Measurements from ENCODE around the gene NME3.

The NME3 gene

GRCh38 chr16:1780677-1781072, 9.3 kb upstream of the NME3 start:
- TF ChIP-seq, protein P1, sequence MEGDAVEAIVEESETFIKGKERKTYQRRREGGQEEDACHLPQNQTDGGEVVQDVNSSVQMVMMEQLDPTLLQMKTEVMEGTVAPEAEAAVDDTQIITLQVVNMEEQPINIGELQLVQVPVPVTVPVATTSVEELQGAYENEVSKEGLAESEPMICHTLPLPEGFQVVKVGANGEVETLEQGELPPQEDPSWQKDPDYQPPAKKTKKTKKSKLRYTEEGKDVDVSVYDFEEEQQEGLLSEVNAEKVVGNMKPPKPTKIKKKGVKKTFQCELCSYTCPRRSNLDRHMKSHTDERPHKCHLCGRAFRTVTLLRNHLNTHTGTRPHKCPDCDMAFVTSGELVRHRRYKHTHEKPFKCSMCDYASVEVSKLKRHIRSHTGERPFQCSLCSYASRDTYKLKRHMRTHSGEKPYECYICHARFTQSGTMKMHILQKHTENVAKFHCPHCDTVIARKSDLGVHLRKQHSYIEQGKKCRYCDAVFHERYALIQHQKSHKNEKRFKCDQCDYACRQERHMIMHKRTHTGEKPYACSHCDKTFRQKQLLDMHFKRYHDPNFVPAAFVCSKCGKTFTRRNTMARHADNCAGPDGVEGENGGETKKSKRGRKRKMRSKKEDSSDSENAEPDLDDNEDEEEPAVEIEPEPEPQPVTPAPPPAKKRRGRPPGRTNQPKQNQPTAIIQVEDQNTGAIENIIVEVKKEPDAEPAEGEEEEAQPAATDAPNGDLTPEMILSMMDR (IDR thresholded peaks at IDR 0.05; ENCODE audit: low read depth, low read length, missing control alignments): no peak
- H3K27me3 ChIP-seq (replicated peaks): no peaks in the 10 kb centered on the region
- no peak overlapping the region for H3K27ac ChIP-seq
- DNase-seq: no peak
- H3K4me3 ChIP-seq (ENCODE audit: low read depth, low read length): no peak overlapping the region
- in situ Hi-C loops (cut with HindIII; ENCODE audit: low pct_ligation_motif_present, low sequenced_read_pairs): no loop called here
- peaks cover 31% of the 10 kb centered on the region for H3K36me3 ChIP-seq (replicated peaks)

DNA sequence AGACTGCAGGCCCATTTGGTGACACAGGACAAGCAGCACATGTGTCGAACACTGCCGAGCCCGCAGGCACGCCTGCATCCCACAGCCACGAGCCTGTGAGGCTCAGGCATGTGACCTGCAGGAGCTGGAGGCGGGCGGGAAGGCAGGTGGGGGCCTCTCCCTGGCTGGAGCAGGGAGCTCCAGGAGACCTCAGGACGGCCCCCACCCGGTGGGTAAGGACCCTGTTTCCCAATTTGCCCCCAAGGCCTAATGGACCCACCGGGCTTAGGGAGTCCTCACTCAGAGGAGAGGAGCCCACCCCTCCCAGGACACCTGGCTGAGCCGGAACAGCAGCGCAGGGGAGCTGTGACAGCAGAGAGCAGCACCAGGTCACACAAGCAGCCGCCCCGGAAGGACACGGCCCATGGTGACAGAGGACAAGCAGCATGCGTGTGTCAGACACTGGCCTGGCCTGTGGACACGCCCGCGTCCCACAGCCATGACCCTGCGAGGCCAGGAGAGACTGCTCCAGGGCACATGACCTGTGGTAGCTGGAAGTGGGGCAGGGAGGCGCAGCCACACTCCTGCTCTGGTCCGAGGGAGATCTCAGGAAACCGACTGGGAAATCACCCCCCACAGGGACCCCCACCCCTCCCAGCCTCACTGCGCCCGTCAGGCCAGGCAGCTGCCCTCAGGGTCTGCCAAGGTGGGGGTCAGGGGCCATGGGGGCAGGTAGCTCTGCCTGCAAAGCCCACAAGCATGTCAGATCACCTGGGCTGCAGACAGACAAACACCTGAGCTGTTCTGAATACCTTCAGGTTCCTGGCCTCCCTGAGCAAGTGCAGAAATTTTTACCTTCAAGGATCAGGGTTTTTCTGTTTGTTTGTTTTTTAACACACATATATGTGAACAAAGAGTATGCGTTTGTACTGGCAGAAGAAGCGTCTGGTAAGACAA, 8.7 kb upstream of the NME3 start:
- DNase-seq: no peak
- H3K27me3 ChIP-seq (replicated peaks): no peaks in the 10 kb centered on the region
- in situ Hi-C loops (cut with HindIII; ENCODE audit: low pct_ligation_motif_present, low sequenced_read_pairs): no loop called here
- no peak overlapping the region for H3K4me3 ChIP-seq (ENCODE audit: low read depth, low read length)
- peaks cover 37% of the 10 kb centered on the region for H3K36me3 ChIP-seq (replicated peaks)
- no peak overlapping the region for H3K27ac ChIP-seq
- TF ChIP-seq, protein P1 (IDR thresholded peaks at IDR 0.05; ENCODE audit: low read depth, low read length, missing control alignments): no peak

DNA sequence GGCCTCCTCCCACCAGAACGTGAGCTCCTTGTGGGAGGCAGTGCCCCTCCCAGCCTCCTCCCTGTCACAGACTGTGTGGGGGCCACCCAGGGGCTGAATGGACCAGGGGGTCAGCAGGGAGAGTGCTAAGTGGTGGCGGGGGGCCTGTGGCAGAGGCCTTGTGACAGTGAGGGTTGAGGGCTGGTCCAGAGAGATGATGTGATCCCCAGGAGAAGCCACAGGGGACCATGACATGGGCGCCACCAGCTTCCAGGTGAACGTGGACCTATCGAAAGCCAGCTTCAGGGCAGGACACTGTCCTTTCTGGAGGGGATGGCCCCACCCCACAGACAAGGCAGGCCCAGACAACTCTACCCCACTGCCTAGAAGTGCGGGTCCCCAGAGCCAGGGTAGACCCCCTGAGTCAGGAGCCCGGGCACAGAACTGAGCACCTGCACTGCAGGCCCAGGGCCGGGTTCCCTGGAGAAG, 7.9 kb upstream of the NME3 start:
- in situ Hi-C loops (cut with HindIII; ENCODE audit: low pct_ligation_motif_present, low sequenced_read_pairs): no loop called here

GRCh38 chr16:1778200-1779179, 7.1 kb upstream of the NME3 start:
- Histone ChIP-seq H3K27me3 (replicated peaks) (no peaks in the 10 kb centered on the region), H3K27ac (no peak overlapping the region), H3K36me3 (replicated peaks) (peaks cover 39% of the 10 kb centered on the region), H3K4me3 (ENCODE audit: low read depth, low read length) (no peak overlapping the region)
- peak; percentile 31 for DNase-seq
- in situ Hi-C loops (cut with HindIII; ENCODE audit: low pct_ligation_motif_present, low sequenced_read_pairs): no loop called here
- TF ChIP-seq, protein P1 (IDR thresholded peaks at IDR 0.05; ENCODE audit: low read depth, low read length, missing control alignments): no peak

More for the DNA sequence above, 7.9 kb upstream of the NME3 start:
- no peak overlapping the region for H3K27ac ChIP-seq
- H3K27me3 ChIP-seq (replicated peaks): no peaks in the 10 kb centered on the region
- H3K4me3 ChIP-seq (ENCODE audit: low read depth, low read length): no peak overlapping the region
- TF ChIP-seq, protein P1 (IDR thresholded peaks at IDR 0.05; ENCODE audit: low read depth, low read length, missing control alignments): no peak
- H3K36me3 ChIP-seq (replicated peaks): peaks cover 39% of the 10 kb centered on the region
- no peak for DNase-seq

- Histone ChIP-seq H3K4me3 (ENCODE audit: low read depth, low read length) (no peak overlapping the region), H3K36me3 (replicated peaks) (peaks cover 39% of the 10 kb centered on the region), H3K27me3 (replicated peaks) (no peaks in the 10 kb centered on the region), H3K27ac (no peak overlapping the region)
- in situ Hi-C loops (cut with HindIII; ENCODE audit: low pct_ligation_motif_present, low sequenced_read_pairs): no loop called here
- no peak for DNase-seq
- TF ChIP-seq, protein P1 (IDR thresholded peaks at IDR 0.05; ENCODE audit: low read depth, low read length, missing control alignments): no peak
These were observed 6.2 kb upstream of the NME3 start for GRCh38 chr16:1777375-1778199.
